Naive B cell (primary cell): ENCODE results near the gene PDYN. TPM values are rescaled to one million over a fixed set of nuclear protein-coding genes. Genes with fewer than 3 reads are reported as not detected.
A peak's percentile ranks its signal among the peaks of the same experiment; 100 is the strongest.
"Not testable (repeated sequence)": the region's sequence is repeated elsewhere in the genome, so short reads cannot be mapped to it uniquely, and the experiment has no call there.

ENCODE experiments used
- ATAC-seq, 2 donors: fragments of 150-1000 bp; cut with Tn5 transposase; 2 replicates each; pipeline ENCODE4 v1.10.0; 2021; ENCODE audit warnings: low read depth in 2 of 2, mild to moderate bottlenecking in 2 of 2, moderate library complexity in 2 of 2
- DNase-seq: peaks from one replicate; pipeline ENCODE4 v3.0.0; 2022
- H3K27ac Mint-ChIP-seq, 6 donors: one replicate each; pipeline ENCODE4 v1.8.0; 2020 to 2022; ENCODE audit warnings: mild to moderate bottlenecking in 6 of 6, mixed read lengths in 6 of 6, moderate library complexity in 5 of 6, inconsistent platforms in 2 of 6
- H3K27me3 Mint-ChIP-seq, 3 donors: one replicate each; pipeline ENCODE4 v1.8.0; 2021 to 2022; ENCODE audit warnings: mixed read lengths in 3 of 3, mild to moderate bottlenecking in 1 of 3
- H3K36me3 Mint-ChIP-seq, 2 donors: one replicate each; pipeline ENCODE4 v1.8.0; 2020 to 2022; ENCODE audit warnings: mixed read lengths in 2 of 2, inconsistent platforms in 1 of 2, mild to moderate bottlenecking in 1 of 2
- H3K4me1 Mint-ChIP-seq, 3 donors: one replicate each; pipeline ENCODE4 v1.8.0; 2020 to 2022; ENCODE audit warnings: mixed read lengths in 3 of 3, inconsistent platforms in 1 of 3, mild to moderate bottlenecking in 1 of 3, moderate library complexity in 1 of 3
- H3K4me3 Mint-ChIP-seq, 8 donors: one replicate each; pipeline ENCODE4 v1.8.0; 2020 to 2022; ENCODE audit warnings: mild to moderate bottlenecking in 8 of 8, mixed read lengths in 8 of 8, moderate library complexity in 8 of 8, inconsistent platforms in 2 of 8
- H3K9me3 Mint-ChIP-seq, 7 donors: one replicate each; pipeline ENCODE4 v1.8.0; 2020 to 2022; ENCODE audit warnings: mixed read lengths in 7 of 7, mild to moderate bottlenecking in 5 of 7, inconsistent platforms in 2 of 7, moderate library complexity in 1 of 7
- polyA plus RNA-seq, 6 donors: library from polyadenylated mRNA; unstranded; fragments of 300-500 nt; fragmentation: Illumina TruSeq; gene quantifications; one replicate each; pipeline ENCODE4 v1.2.3, GENCODE V29; 2021; ENCODE audit warnings: low read depth in 6 of 6

PDYN gene
- polyA plus RNA-seq, result not detected

DNA sequence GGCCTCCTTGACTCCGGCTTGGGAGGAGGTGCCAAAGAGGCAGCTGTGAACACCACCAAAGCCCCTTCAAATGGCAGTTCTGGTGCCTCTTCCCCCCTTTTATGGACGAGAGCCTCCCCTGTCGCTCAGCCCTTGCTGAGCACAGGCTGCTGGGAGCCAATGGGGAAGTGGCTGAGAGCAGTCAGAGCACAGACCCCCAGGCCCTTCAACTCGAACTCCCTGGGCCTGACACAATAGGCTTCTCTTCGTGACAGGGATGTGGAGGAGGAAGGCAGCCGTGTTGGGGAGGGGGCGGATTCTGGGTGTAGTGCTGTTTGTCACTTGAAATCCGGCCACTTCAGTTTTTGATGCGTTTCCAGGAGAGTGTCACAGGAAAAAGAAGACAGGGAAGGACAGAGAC is at the start of gene PDYN:
TSS of gene PDYN (minus strand) at position 73 of the 400 bp plus-strand sequence. CDS start 10,974 bp downstream, outside the sequence.
- no peak for DNase-seq
- H3K27ac Mint-ChIP-seq, result peak within 1 kb of the TSS in 2 of 6 donors; percentile 60 to 72
- peaks cover 79 to 85% (median 80%) of the 10 kb centered on the region in 3 donors for H3K27me3 Mint-ChIP-seq
- H3K4me3 Mint-ChIP-seq, result no peak within 1 kb of the TSS
- ATAC-seq, result no peak
- H3K9me3 Mint-ChIP-seq, result peaks cover 0 to 4% (median 0%) of the 10 kb centered on the region in 7 donors
- peaks cover 0 to 3% (median 0%) of the 10 kb centered on the region in 3 donors for H3K4me1 Mint-ChIP-seq
- H3K36me3 Mint-ChIP-seq, result no peaks in the 10 kb centered on the region

DNA sequence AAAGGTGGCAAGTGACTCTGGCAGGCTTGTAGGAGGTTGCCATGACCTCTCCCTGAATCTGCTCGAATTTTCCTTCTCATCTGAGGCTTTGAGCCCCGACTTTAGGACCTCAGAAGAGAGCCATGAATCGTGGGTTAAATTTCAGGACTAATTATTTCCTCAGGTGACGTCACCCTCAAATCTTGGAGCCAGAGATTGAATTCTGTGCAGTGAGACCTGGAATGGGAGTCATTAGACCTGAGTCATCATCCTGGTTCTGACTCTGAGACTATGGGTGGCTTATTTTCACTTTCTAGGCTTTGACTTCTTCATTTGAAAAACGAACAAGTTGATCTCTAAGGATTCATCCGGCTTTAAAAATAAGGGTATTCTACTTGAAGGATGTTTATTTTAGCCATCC is 48.5 kb upstream of the PDYN start:
- peaks cover 0 to 1% (median 0%) of the 10 kb centered on the region in 7 donors for H3K9me3 Mint-ChIP-seq
- no peaks in the 10 kb centered on the region for H3K36me3 Mint-ChIP-seq
- no peak for DNase-seq
- no peaks in the 10 kb centered on the region for H3K4me1 Mint-ChIP-seq
- H3K27ac Mint-ChIP-seq, result no peak overlapping the region
- H3K4me3 Mint-ChIP-seq, result no peak overlapping the region
- H3K27me3 Mint-ChIP-seq, result peaks cover 39 to 50% (median 43%) of the 10 kb centered on the region in 3 donors
- no peak for ATAC-seq

- Mint-ChIP-seq H3K27ac (peak overlapping the region in 1 of 6 donors; percentile 7), H3K27me3 (peaks cover 43 to 56% (median 49%) of the 10 kb centered on the region in 3 donors), H3K4me1 (no peaks in the 10 kb centered on the region), H3K36me3 (no peaks in the 10 kb centered on the region), H3K4me3 (no peak overlapping the region), H3K9me3 (peaks cover 0 to 4% (median 0%) of the 10 kb centered on the region in 7 donors)
- no peak for DNase-seq
- no peak for ATAC-seq
These were observed 44.3 kb upstream of the PDYN start for GRCh38 chr20:2038161-2038560.

DNA sequence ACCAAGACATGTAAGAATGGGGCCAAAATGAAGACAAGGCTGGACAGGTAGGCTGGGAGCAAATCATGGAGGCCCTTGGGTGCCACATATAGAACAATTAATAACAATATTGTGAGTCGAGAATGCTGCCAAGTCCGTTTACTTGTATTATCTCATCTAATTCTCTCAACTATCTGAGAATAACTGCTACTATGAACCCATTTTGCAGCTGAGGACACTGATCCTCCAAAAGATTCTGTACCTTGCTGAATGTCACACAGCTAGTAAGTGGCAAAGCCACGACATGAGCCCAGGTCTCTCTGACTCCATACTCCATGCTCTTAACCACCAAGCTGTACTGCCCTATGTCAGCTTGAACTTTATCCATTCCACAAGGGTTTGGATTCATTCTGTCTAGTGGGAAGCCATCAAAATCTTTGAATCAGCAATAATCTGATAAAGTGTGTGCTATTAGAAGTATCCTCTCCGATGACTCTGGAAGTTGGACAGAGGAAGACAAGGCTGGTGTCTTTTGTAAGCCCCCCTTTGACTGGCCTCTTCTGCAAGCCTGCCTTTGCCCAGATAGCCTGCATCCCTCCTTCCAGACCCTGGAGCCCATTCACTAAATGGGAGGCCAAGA is 43.5 kb upstream of the PDYN start:
- Mint-ChIP-seq H3K4me3 (no peak overlapping the region), H3K36me3 (no peaks in the 10 kb centered on the region), H3K4me1 (no peaks in the 10 kb centered on the region), H3K9me3 (peaks cover 0 to 4% (median 0%) of the 10 kb centered on the region in 7 donors), H3K27me3 (peaks cover 46 to 59% (median 49%) of the 10 kb centered on the region in 3 donors), H3K27ac (no peak overlapping the region)
- DNase-seq, result no peak
- no peak for ATAC-seq

GRCh38 chr20:2036357-2036756 is 42.5 kb upstream of the PDYN start:
- H3K4me1 Mint-ChIP-seq, H3K9me3 Mint-ChIP-seq, H3K27ac Mint-ChIP-seq, DNase-seq, H3K4me3 Mint-ChIP-seq, ATAC-seq, H3K36me3 Mint-ChIP-seq: not testable (repeated sequence)
- peaks cover 49 to 69% (median 56%) of the 10 kb centered on the region in 3 donors for H3K27me3 Mint-ChIP-seq

GRCh38 chr20:2032168-2032567 is 38.3 kb upstream of the PDYN start:
- Mint-ChIP-seq H3K36me3 (peaks cover 0 to 5% of the 10 kb centered on the region in 2 donors), H3K9me3 (peaks cover 2 to 10% (median 4%) of the 10 kb centered on the region in 7 donors), H3K27me3 (peaks cover 49 to 59% (median 57%) of the 10 kb centered on the region in 3 donors), H3K4me3 (no peak overlapping the region), H3K4me1 (no peaks in the 10 kb centered on the region), H3K27ac (no peak overlapping the region)
- ATAC-seq, result no peak
- DNase-seq, result no peak

- Mint-ChIP-seq H3K4me3 (no peak overlapping the region), H3K9me3 (peaks cover 0 to 25% (median 11%) of the 10 kb centered on the region in 7 donors), H3K27ac (no peak overlapping the region), H3K4me1 (peaks cover 0 to 2% (median 0%) of the 10 kb centered on the region in 3 donors), H3K36me3 (peaks cover 0 to 5% of the 10 kb centered on the region in 2 donors), H3K27me3 (peaks cover 43 to 44% (median 44%) of the 10 kb centered on the region in 3 donors)
- no peak for DNase-seq
- ATAC-seq, result no peak
These were observed 32.7 kb upstream of the PDYN start for GRCh38 chr20:2026514-2026913.

DNA sequence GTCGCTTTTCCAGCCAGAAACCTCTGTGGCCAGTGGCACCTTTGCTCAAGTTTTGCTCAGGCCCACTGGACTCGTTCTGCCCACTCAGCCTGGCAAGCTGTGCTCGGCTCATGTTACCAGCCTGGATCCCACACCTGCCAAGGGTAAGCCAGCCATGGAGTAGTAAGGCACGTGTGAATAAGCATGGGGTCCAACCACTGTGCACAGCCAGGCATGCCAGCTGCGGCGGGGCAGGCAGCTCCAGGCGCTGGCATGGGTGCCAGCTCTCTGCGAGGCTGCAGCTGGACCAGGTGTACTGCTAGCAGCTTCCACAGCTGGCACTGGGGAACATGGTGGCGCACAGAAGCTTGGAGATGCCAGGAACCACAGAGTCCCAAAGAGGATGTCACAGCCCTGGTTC is 32.1 kb upstream of the PDYN start:
- peaks cover 39 to 46% (median 44%) of the 10 kb centered on the region in 3 donors for H3K27me3 Mint-ChIP-seq

GRCh38 chr20:2023151-2023550 is 29.3 kb upstream of the PDYN start:
- ATAC-seq (no peak), DNase-seq (no peak)
- Mint-ChIP-seq H3K36me3 (peaks cover 0 to 2% of the 10 kb centered on the region in 2 donors), H3K9me3 (peaks cover 0 to 23% (median 11%) of the 10 kb centered on the region in 7 donors), H3K4me3 (no peak overlapping the region), H3K4me1 (peaks cover 0 to 2% (median 0%) of the 10 kb centered on the region in 3 donors), H3K27ac (no peak overlapping the region), H3K27me3 (peaks cover 26 to 39% (median 33%) of the 10 kb centered on the region in 3 donors)

More for the DNA sequence above, 32.1 kb upstream of the PDYN start:
- Mint-ChIP-seq H3K27ac (no peak overlapping the region), H3K9me3 (peaks cover 0 to 25% (median 11%) of the 10 kb centered on the region in 7 donors), H3K36me3 (peaks cover 0 to 5% of the 10 kb centered on the region in 2 donors), H3K4me1 (peaks cover 0 to 2% (median 0%) of the 10 kb centered on the region in 3 donors), H3K4me3 (no peak overlapping the region)
- no peak for DNase-seq
- ATAC-seq, result no peak

DNA sequence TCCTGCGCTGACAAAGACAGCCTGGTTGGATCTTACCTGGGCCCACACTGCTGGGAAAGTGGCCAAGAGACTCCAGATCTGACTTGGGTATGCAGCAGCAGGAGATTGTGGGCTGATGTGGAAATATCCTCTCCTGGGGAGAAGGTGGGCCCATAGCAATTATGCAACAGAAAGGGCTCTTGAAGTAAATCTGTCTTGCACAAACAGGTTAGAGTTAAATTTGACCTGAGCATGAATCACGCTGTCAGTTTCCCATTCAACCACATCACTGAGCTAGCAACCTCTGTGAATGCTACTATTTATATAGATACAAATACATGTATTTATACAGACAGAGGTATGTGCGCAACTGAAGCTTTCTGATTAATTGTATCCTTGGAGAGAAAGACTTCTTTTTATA is 28.3 kb upstream of the PDYN start:
- H3K36me3 Mint-ChIP-seq, result no peaks in the 10 kb centered on the region
- peaks cover 0 to 2% (median 0%) of the 10 kb centered on the region in 3 donors for H3K4me1 Mint-ChIP-seq
- DNase-seq (no peak), ATAC-seq (no peak)
- H3K9me3 Mint-ChIP-seq, result peaks cover 0 to 15% (median 10%) of the 10 kb centered on the region in 7 donors
- H3K27me3 Mint-ChIP-seq, result peaks cover 23 to 37% (median 33%) of the 10 kb centered on the region in 3 donors
- no peak overlapping the region for H3K4me3 Mint-ChIP-seq
- no peak overlapping the region for H3K27ac Mint-ChIP-seq

- Mint-ChIP-seq H3K27ac (no peak overlapping the region), H3K9me3 (peaks cover 0 to 1% (median 0%) of the 10 kb centered on the region in 7 donors), H3K4me3 (peak overlapping the region in 1 of 8 donors; percentile 12), H3K27me3 (peaks cover 33 to 59% (median 58%) of the 10 kb centered on the region in 3 donors), H3K36me3 (peaks cover 0 to 8% of the 10 kb centered on the region in 2 donors), H3K4me1 (no peaks in the 10 kb centered on the region)
- no peak for DNase-seq
- ATAC-seq, result no peak
These were observed 16.7 kb upstream of the PDYN start for GRCh38 chr20:2010533-2010932.

- peak; percentile 16 for DNase-seq
- Mint-ChIP-seq H3K9me3 (peaks cover 0 to 1% (median 0%) of the 10 kb centered on the region in 7 donors), H3K27me3 (peaks cover 38 to 61% (median 43%) of the 10 kb centered on the region in 3 donors), H3K4me3 (no peak overlapping the region), H3K27ac (peak overlapping the region in 2 of 6 donors; percentile 7 to 64), H3K36me3 (peaks cover 0 to 8% of the 10 kb centered on the region in 2 donors), H3K4me1 (no peaks in the 10 kb centered on the region)
- no peak for ATAC-seq
These were observed 12.8 kb upstream of the PDYN start for GRCh38 chr20:2006452-2007361.

DNA sequence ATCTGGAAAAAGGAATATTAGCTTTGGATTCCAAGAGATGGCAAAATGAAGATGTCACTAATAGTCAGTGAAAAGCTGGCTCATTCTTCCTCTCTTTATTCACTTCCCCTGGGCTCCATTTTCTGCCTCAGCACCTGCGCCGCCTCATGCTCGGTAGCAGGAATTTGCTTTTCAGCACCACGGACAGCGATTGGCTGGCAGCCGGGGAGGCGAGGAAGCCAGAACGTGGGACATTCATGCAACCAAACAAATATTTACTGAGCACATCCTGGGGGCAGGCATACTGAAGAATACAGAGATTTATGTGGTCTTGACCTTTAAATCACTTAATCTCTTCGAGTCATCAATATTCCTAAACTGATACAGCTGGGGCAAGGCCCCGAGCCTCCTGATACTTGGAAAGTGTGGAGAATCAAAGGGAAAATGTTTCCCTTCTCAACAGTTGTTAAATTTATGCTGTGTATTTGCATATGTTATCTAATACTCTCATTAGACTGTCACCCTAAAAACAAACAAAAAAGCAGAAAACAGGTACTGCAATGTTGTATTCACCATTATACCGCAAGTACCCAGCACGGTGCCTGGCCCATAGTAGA is 12.1 kb upstream of the PDYN start:
- Mint-ChIP-seq H3K27me3 (peaks cover 37 to 59% (median 38%) of the 10 kb centered on the region in 3 donors), H3K4me3 (no peak overlapping the region), H3K36me3 (peaks cover 0 to 3% of the 10 kb centered on the region in 2 donors), H3K27ac (no peak overlapping the region), H3K4me1 (no peaks in the 10 kb centered on the region), H3K9me3 (peaks cover 0 to 1% (median 0%) of the 10 kb centered on the region in 7 donors)
- peak; percentile 48 to 64 for ATAC-seq
- DNase-seq, result peak; percentile 56
